Lung (tissue), 12 donors: ENCODE measurements around the gene BCL11A. TPM values are rescaled to one million over a fixed set of nuclear protein-coding genes. Genes with fewer than 3 reads are reported as not detected.

ENCODE experiments used
- ATAC-seq: fragments of 200-7000 bp; cut with Tn5 transposase; one replicate; pipeline ENCODE4 v1.9.1; 2020; ENCODE audit warnings: moderate number of reproducible peaks; ENCODE audit not compliant: insufficient read depth, low FRiP score
- DNase-seq, 3 donors: peaks; one replicate each; pipeline ENCODE4 v3.0.0-alpha.2; 2013 to 2017
- H3K27ac ChIP-seq, 2 donors: one replicate each; pipeline ENCODE4 v1.5.1; 2013; ENCODE audit warnings: mild to moderate bottlenecking in 2 of 2, moderate library complexity in 2 of 2, control low read depth in 1 of 2, inconsistent platforms in 1 of 2, low read depth in 1 of 2, low read length in 1 of 2
- H3K27me3 ChIP-seq, 3 donors: one replicate each; pipeline ENCODE4 v1.5.1; 2013; ENCODE audit warnings: low read length in 2 of 3; ENCODE audit not compliant: control insufficient read depth in 3 of 3, insufficient read depth in 3 of 3
- H3K36me3 ChIP-seq, 4 donors: one replicate each; pipeline ENCODE4 v1.5.1; 2013; ENCODE audit warnings: low read length in 4 of 4, mild to moderate bottlenecking in 1 of 4, moderate library complexity in 1 of 4; ENCODE audit not compliant: control insufficient read depth in 4 of 4, insufficient read depth in 4 of 4
- H3K4me1 ChIP-seq, 5 donors: one replicate each; pipeline ENCODE4 v1.5.1; 2013; ENCODE audit warnings: low read length in 5 of 5, mild to moderate bottlenecking in 2 of 5, moderate library complexity in 1 of 5; ENCODE audit not compliant: control insufficient read depth in 5 of 5, insufficient read depth in 5 of 5
- H3K4me3 ChIP-seq: one replicate; pipeline ENCODE4 v1.5.1; 2013; ENCODE audit warnings: mild to moderate bottlenecking, control low read depth, moderate library complexity
- H3K9ac ChIP-seq, 2 donors: one replicate each; pipeline ENCODE4 v1.5.1; 2013; ENCODE audit warnings: low read length in 2 of 2, control low read depth in 1 of 2; ENCODE audit not compliant: insufficient read depth in 1 of 2
- H3K9me3 ChIP-seq, 4 donors: one replicate each; pipeline ENCODE4 v1.5.1; 2013; ENCODE audit warnings: low read length in 3 of 4, mild to moderate bottlenecking in 1 of 4, moderate library complexity in 1 of 4; ENCODE audit not compliant: control insufficient read depth in 4 of 4, insufficient read depth in 3 of 4
- WGBS, 2 donors: extraction: QIAGEN DNeasy Blood & Tissue Kit; methylation state at CpG; one replicate each; pipeline ENCODE4 v1.1.7; 2013; 5-methylcytosine and 5-hydroxymethylcytosine counted together
- polyA plus RNA-seq, 2 donors: library from polyadenylated mRNA; stranded (reverse); fragments of 200-250 nt; gene quantifications; one replicate each; pipeline ENCODE4 v1.2.1, GENCODE V29; 2013
- total RNA-seq, 2 donors: library from RNA; depleted of rRNA in 1 of 2; stranded (reverse); fragments of >200 nt in 1 of 2; gene quantifications; one replicate each; pipeline ENCODE4 v1.2.1, GENCODE V29; 2014 to 2021
- TF ChIP-seq, protein P1 (sequence below): IDR thresholded peaks from 2 replicates; pipeline ENCODE4 v1.5.1; 2012; ENCODE audit warnings: mild to moderate bottlenecking; ENCODE audit errors: control extremely low read depth, extremely low read depth
- donor health status: control.
- donor health status: control.
- donor health status: Bipolar disorder and iron deficiency.
- donor health status: healthy.
- donor health status: DM: yes; HTN: yes; CAD: no.

Gene BCL11A
- total and polyA plus RNA-seq, 4 donors = 1.5 to 21.1 (median 4.7) TPM

DNA sequence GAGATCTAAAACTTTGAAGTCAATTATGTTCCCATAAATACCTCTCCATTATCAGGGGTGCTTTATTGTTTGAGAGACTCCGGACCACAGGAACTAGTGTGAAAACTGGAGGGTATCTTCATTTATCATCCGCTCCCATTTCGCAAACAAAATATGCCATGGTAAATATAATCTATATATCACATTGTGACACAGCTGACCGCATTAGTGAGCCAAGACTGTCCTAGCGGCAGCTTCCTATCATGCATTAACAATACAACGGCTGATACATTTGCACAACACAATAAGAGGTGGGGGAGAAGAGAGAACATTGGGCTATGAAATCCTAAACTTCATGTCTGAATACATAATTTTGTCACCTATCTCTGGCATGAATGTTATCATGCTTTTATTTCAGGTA is 29.5 kb downstream of the BCL11A start:
- ATAC-seq (no peak), DNase-seq (no peak)
- Histone ChIP-seq H3K9ac (no peak overlapping the region), H3K27me3 (no peaks in the 10 kb centered on the region), H3K36me3 (no peaks in the 10 kb centered on the region), H3K9me3 (peaks cover 0 to 3% (median 0%) of the 10 kb centered on the region in 4 donors), H3K4me3 (no peak overlapping the region), H3K27ac (no peak overlapping the region), H3K4me1 (peaks cover 0 to 14% (median 3%) of the 10 kb centered on the region in 5 donors)
- TF ChIP-seq, protein P1, sequence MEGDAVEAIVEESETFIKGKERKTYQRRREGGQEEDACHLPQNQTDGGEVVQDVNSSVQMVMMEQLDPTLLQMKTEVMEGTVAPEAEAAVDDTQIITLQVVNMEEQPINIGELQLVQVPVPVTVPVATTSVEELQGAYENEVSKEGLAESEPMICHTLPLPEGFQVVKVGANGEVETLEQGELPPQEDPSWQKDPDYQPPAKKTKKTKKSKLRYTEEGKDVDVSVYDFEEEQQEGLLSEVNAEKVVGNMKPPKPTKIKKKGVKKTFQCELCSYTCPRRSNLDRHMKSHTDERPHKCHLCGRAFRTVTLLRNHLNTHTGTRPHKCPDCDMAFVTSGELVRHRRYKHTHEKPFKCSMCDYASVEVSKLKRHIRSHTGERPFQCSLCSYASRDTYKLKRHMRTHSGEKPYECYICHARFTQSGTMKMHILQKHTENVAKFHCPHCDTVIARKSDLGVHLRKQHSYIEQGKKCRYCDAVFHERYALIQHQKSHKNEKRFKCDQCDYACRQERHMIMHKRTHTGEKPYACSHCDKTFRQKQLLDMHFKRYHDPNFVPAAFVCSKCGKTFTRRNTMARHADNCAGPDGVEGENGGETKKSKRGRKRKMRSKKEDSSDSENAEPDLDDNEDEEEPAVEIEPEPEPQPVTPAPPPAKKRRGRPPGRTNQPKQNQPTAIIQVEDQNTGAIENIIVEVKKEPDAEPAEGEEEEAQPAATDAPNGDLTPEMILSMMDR = no peak
- WGBS, 2 donors = 30 to 62% methylated on average over 6 of the region's 6 CpGs

DNA sequence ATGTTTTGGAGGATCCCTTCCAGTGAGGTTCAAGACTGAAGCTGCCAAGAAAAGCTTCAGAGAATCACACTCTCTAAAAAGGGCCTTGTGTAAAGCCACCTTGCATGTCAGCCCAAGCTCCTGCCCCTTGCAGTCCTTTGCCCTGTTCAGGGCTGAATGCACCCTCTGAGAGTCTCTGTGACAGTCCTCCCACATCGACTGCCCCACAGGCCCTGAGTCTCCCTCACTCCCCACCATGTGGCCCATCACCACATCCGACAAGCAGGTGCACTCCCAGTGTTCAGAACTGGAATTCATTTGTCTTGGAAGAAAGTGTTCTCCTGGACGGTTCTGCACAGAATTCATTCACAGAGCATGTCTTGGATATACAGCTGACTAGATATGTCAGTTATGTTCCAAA is 31.0 kb downstream of the BCL11A start:
- no peaks in the 10 kb centered on the region for H3K36me3 ChIP-seq
- no peak overlapping the region for H3K4me3 ChIP-seq
- DNase-seq (no peak), ATAC-seq (no peak)
- 80 to 86% methylated on average over 3 of the region's 3 CpGs for WGBS, 2 donors
- H3K9me3 ChIP-seq = peaks cover 0 to 3% (median 0%) of the 10 kb centered on the region in 4 donors
- H3K4me1 ChIP-seq = peaks cover 0 to 15% (median 0%) of the 10 kb centered on the region in 5 donors
- TF ChIP-seq, protein P1 = no peak
- no peak overlapping the region for H3K9ac ChIP-seq
- no peak overlapping the region for H3K27ac ChIP-seq
- no peaks in the 10 kb centered on the region for H3K27me3 ChIP-seq

- Histone ChIP-seq H3K27ac (peak overlapping the region in 1 of 2 donors; percentile 11), H3K27me3 (no peaks in the 10 kb centered on the region), H3K9ac (no peak overlapping the region), H3K9me3 (no peaks in the 10 kb centered on the region), H3K4me3 (no peak overlapping the region), H3K4me1 (peaks cover 0 to 21% (median 0%) of the 10 kb centered on the region in 5 donors), H3K36me3 (no peaks in the 10 kb centered on the region)
- 76 to 84% methylated on average over 5 of the region's 5 CpGs for WGBS, 2 donors
- ATAC-seq = no peak
- TF ChIP-seq, protein P1 = no peak
- DNase-seq = no peak
These were observed 31.8 kb downstream of the BCL11A start for GRCh38 chr2:60521626-60522025.
